ENCODE results near the gene TBC1D2.

DNA sequence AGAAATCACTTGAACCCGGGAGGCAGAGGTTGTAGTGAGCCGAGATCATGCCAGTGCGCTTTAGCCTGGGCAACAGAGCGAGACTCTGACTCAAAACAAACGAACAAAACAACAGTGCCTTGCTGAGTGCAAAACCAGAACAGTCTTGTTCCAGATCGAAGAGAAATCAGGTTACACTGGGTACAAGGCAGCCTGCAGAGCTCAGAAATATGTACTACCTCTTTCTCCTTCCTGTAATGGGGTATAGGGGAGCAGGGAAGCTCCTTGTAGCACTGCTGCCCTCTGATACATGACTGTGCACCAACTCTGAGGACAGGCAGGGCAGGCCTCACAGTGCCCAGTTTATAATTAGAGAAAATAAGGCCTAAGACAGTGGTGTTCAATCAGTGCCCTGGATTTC lies 24.7 kb downstream of the TBC1D2 start:
- TF ChIP-seq, protein P1, sequence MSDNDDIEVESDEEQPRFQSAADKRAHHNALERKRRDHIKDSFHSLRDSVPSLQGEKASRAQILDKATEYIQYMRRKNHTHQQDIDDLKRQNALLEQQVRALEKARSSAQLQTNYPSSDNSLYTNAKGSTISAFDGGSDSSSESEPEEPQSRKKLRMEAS (IDR thresholded peaks at IDR 0.05; ENCODE audit: low read depth, low read length): no peak
- TF ChIP-seq, protein P2, sequence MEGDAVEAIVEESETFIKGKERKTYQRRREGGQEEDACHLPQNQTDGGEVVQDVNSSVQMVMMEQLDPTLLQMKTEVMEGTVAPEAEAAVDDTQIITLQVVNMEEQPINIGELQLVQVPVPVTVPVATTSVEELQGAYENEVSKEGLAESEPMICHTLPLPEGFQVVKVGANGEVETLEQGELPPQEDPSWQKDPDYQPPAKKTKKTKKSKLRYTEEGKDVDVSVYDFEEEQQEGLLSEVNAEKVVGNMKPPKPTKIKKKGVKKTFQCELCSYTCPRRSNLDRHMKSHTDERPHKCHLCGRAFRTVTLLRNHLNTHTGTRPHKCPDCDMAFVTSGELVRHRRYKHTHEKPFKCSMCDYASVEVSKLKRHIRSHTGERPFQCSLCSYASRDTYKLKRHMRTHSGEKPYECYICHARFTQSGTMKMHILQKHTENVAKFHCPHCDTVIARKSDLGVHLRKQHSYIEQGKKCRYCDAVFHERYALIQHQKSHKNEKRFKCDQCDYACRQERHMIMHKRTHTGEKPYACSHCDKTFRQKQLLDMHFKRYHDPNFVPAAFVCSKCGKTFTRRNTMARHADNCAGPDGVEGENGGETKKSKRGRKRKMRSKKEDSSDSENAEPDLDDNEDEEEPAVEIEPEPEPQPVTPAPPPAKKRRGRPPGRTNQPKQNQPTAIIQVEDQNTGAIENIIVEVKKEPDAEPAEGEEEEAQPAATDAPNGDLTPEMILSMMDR (IDR thresholded peaks at IDR 0.05; ENCODE audit: low read depth, low read length): no peak
- TF ChIP-seq MYC (IDR thresholded peaks at IDR 0.05; ENCODE audit: low read depth, low read length): no peak

All from NB4 (cell line).